NCI-H1436 (cell line): ENCODE measurements around the gene TRABD2B.

Experiments used
- DNase-seq: peaks from one replicate; lab custom pipeline; 2025; lab: John Stamatoyannopoulos, UW

Gene TRABD2B

GRCh38 chr1:47725000-47725473 is 272.1 kb downstream of the TRABD2B start:
- no peak for DNase-seq

- DNase-seq = no peak
These were observed 272.7 kb downstream of the TRABD2B start for GRCh38 chr1:47724432-47724999.

DNA sequence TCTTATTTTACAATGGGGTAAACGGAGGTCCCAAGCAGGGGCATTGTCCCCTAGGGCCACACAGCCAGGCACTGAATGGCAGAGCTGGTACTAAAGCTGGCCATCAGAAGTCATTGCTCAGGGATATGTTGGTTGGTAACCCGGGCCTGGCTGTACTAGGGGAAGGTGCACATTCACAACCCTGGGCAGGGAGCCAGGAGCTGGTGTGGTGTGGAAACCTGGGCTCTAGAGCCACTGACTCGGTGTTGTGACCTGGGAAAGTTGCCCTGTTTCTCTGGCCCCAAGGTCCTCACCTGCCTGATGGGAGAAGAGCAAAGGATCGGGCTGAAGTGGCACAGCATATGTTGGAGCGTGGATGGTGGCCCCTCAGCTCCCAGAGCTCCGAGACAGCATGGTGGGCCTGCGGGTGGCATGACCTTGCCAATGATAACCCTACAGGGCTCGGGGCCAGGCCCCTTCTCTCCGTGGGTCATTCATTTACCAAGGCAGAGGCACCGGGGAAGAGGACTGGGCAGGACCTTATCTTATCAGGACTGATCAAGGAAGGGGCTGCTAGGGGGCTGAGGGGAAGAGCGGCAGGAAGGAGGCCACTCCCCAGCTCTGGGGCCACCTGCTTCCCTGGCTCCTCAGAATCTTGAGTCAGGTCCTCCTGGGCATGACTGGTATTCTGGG is 274.1 kb downstream of the TRABD2B start:
- no peak for DNase-seq

GRCh38 chr1:47722101-47722500 is 275.1 kb downstream of the TRABD2B start:
- DNase-seq = no peak

DNA sequence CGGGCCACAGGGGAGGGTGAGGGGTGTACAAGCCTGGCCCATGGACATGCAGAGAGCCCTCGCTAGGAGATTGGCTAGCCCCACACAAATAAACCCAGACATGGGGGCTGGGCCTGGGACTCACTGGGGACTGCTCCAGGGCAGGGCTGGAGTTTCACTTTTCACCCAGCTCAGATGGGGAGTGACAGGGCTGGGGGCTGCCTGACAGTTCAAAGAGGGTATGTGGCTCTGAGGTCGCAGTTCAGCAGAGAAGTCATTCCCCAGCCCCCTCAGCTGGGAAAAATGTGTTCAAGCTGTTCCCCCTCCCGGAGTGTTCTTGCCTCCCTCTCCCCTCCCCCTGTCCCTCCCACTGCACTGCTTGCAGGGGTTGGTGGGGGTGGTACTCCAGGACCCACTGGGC is 277.1 kb downstream of the TRABD2B start:
- DNase-seq = no peak

- no peak for DNase-seq
These were observed 279.8 kb downstream of the TRABD2B start for GRCh38 chr1:47717341-47717740.

GRCh38 chr1:47713975-47714767 is 283.0 kb downstream of the TRABD2B start:
- DNase-seq = no peak

DNA sequence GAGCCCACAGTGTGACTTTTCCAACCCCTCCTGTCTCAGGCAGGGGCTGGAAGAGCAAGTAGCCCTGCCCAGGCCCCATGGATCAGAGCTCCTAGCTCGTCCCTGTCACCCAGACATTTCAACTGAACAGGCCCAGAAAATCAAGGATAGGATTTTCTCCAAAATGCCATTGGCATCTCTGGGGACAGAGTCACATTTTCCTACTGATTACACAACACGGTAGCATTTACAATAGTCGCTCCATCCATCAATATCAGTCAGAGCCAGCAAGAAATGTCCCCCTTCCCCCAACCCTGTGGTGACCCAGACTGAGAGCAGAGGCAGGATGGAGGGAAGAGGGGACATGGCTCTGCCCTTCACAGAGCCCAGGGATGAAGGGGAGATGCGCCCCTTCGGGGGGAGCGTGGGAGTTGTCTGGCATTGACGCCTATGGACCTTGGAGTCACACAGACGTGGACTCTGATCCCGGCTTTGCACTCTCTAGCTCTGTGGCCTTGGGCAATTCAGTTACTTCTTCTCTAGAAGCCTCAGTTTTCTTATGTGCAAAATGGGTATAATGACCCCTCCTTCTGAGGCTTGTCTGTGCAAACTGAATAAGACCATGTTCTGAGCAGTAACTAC is 283.7 kb downstream of the TRABD2B start:
- no peak for DNase-seq

DNA sequence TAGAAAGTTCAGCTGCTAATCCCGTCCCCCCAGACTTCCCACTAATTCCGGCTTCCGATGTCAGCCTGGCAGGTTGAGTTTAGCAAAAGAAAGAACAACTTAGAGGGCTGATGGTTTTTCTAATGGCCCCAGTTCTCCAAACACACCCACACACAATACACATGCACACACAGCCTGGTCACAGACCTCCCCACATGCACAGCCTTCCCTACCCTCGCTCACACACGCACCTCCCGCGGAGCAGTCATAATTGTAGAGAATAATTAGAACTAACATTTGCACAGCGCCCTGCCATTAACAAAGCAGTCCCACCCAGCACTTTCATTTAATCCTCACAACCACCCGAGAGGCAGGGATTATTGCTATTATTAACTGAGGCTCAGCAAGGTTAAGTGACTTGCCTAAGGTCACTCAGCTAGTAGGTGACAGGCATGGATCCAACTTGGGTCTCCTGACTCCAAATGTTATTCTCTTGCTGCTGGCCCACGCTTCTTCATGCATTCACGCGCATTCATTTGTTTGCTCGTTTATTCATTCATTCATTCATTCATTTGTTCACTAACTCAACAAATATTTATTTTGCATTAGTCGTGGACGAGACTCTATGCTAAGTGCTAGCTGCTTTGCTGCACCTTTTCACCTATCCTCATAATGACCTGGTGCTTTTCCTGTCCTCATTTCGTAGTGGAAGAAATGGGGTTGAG is 284.4 kb downstream of the TRABD2B start:
- no peak for DNase-seq

DNA sequence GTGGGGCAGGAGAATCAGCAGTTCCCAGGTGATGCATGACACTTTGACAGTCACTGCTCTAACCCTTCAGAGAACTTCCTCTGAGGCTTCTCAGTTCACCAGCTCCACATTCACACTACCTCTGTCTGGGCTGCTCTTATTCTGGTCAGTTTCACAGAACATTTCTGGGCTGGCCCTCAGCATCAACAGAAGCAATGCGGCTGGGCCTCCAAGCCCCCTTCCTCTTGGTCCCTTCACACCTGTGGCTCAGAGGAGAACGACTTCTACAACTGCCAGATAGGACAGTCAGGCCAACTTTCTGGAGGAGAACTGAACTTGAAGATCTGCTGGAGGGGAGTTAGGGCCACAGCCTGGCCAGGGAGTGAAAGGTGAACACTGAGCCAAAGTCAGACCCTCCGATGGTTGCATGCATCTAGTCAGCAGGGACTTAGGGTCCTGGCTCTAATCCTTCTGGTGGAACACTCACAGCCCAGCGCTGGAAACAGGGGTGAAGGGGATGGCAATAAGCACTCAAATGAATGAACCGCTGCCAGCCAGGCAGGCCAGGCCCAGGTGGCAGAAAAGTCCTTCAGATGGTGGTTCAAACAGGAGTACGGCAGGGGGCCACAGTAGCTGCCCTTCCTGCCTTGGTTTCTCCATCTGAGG is 285.2 kb downstream of the TRABD2B start:
- no peak for DNase-seq

GRCh38 chr1:47711184-47711847 is 285.9 kb downstream of the TRABD2B start:
- no peak for DNase-seq
